ENCODE data around the gene POP4.
"Not testable (repeated sequence)": the region's sequence is repeated elsewhere in the genome, so short reads cannot be mapped to it uniquely, and the experiment has no call there.

Gene POP4

DNA sequence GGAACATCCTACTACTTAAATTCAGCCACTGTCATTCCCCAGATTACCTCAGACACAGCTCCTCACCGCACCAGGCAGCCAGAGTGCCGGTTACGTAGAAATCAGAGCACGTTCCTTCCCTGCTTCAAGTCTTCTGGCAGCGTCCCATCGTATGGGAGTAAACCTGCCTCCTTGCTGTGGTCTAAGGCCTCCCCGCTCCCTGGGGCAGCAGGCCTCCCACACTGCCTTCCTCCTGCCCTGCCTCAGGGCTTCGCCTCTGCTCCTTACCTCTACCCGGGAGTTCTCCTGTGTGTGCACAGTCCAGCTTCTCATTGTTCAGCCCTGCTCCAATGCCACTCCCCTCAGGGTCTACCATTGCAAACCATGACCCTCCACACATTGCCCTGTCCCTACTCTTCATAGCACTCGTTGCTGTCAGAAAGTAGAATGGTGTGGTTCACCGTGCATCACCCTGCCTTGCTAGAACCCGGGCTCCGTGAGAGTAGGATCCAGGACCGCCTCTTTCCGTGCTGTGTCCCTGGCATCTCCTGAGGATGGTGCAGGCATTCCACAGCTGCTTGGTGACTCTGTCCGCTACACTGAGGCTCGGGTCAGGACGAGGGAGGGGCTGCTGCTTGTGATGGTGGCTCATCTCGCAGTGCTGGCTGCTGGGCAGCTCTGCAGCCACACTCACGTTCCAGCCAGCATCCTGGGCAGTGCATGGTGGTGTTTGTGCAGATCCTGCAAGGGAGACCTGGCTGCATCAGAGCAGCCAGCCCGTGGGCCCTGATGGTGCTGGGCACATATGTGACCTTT is 6.9 kb downstream of the POP4 start:
- DNase-seq, result no peak

DNA sequence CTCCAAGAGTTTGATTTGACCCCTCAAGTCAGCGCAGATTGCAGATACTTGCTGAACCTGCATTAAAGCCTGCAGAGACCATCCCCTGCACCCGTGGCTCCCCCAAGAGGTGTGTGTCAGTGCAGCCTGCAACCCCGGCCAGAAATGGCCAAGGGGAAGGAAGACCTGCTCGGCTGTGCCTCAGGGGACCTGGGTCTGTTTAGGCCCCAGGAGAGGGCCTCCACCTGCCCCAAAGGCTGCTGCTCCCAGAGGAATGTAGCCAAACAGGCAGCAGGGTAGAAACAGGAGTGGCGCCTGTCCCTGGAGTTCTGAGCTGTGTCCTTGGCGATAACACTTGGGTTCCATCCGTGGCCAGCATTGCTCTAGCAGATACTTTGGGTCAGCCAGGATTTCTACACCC is 8.0 kb downstream of the POP4 start:
- no peak for DNase-seq

GRCh38 chr19:29614780-29615179 is 8.7 kb downstream of the POP4 start:
- no peak for DNase-seq

GRCh38 chr19:29615891-29616425 is 9.9 kb downstream of the POP4 start:
- no peak for DNase-seq

DNA sequence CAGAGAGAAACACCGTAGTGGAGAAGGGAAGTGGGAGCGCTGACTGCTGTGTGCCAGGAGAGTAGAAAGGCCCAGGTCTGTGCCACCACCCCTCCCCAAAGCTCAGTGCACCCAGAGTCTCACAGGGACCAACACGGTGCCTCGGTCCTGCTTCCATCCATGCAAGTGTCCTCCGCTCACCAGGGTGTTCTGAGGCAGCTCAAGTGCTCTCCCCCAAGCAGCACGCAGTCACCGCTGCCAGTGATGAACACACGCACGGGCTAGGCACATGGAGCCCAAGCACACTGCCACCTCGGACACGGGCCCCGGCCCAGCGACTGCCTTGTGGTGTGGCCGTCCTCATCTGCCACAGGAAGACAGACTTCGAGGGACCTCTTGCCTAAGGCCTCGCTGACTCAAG is 10.5 kb downstream of the POP4 start:
- DNase-seq, result no peak

DNA sequence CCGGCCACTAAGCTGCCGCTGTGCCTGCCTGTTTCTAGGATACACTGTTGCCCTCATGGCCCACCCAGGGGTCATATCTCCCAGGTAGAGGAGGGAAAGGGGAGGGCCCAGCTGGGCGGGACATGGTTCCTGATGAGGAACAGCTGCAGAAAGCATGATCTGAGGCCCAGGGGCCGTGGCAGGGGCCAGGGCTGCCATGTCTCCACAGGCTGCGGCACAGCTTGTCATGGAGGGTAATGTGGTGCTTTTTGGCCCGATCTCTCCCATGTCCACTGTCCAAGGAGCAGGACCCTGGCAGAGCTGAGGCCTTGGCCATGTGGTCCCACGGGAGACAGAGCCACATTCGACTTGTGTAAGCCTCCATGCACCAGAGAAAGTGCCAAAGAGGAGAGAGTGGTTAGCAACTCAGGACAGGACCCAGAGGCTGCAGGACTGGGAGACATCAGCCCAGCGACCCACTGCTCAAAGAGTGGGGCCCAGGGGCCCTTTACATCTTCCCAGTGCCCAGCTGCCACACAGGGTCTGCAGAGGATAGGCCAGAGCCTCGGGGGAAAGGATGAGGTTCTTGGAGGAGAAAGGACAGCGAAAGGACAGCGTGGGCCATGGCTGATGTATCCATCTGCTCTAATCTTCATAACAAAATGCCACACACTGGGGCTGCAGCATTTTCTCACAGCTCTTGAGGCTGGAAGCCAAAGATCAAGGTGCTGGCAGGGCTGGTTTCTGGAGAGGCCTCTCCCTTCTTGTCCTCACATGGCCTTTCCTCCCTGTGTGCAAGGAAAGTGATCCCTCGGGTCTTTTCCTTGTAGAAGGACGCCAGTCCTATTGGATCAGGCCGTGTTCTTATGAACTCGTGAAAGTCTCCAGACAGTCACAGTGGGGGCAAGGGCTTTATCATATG is 11.5 kb downstream of the POP4 start:
- DNase-seq, result no peak

- DNase-seq, result no peak
Observed at GRCh38 chr19:29618434-29618833, 12.4 kb downstream of the POP4 start.

DNA sequence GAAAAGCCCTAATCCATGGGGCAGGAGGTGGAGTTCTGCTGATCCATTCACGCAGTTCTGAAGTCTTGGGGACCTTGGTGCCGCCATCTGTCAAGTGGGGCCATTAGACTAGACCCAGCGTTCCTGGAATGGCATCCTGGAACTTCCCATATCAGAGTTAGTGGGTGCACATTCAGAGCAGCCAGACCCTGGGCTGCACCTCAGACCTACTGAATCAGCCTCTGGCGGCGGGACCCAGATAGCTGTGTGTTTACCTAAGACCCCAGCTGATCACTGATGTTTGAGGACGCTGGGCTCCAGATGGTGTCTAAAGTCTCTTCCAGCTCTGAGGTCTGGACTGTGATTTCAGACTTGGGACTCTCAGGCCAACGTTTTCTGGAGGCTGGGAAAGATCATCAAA is 12.8 kb downstream of the POP4 start:
- no peak for DNase-seq

DNA sequence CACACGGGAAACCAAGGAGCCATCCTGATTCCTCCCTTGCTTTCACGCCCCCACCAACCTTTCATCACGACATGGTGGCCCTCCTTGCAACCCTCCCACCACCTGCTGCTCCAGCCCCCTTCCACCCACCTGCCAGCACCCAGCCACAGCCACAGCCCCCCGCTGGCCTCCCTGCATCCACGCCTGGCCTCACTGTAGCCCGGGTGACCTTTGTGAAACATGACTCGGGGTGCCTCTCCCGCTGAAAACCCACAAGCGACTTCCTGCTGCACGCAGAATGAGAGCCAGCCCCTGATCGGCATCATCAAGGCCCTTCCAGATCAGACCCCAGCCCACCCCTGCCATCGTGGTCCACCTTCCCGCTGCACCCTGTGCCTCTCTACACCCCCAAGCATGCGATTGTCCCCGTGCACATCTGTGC is 14.9 kb downstream of the POP4 start:
- peak; percentile 37 for DNase-seq

DNA sequence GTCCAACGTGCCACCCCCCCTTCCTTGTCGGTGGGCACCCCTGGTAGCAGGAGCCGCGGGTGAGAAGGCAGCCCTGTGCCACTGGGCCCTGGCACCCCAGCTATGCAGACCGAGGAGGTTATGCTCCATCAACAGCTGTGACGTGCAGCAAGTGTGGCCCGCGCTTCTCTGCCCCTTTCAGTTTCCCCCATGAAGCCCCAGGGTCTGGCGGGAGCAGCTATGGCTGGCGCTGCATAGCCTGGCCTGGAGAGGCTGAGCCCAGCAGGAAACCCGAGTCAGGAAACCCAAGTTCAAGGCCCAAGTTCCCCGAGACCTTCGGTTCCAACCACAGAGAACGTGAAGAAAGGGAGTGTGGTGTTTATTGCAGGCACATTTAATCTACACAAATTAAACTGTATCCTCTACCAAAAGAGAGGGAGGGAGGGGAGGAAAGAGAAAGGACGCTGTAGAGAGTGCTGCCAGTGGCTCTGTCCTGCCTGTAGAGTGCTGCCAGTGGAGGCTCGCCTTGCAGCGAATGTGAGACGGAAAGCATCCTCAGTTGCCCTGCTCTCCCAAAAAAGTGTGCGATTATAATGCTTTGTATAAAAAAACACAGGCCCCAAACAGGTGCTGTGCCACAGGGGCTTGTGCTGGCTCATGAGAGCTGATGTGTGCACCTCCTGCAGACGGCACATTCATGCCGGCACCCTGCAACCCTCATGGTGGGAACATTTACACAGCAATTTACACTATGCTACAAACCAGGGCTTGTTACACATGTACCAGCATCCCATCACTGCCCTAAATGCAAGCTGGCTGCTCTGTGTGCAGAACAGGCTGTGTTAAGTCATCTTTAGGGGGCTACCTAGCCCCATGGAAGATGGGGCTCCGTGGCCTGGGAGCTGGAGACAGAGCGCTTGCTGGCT is 16.3 kb downstream of the POP4 start:
- DNase-seq, result no peak

DNA sequence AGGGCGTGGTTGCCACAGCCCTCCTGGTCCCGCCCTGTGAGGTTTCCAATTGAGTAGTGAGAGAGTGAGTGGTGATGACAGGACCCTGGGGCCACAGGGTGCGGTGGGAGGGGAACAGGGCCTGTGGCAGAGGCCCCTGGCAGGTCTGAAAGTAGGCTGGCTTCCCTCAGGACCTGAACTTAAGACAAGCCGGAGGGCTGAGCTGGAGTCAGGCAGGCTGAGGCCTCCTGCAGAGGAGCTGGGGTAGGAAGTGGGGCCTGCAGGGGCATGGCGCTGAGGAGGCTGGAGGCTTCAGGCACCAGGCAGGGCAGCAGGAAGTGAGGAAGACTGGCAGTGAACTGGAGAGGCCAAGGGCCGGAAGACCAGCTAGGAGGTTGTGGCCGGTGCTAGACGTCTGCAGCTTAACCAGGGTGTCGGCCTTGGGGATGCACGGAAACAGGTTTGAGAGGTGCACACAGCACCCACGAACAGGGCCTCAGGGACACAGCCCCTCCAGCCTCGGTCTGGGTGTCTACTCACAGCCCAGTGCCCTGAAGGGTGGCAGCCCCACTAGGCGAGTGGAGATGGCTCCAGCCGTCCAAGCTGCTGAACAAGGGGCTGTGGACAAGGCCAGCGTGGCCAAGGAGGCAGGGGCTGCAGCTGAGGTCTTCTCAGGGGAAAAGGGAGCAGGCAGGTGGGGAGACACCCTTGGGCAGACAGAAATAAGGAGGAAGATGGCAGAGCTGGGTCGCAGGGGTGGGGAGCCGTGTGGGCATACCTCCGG is 17.8 kb downstream of the POP4 start:
- peak; percentile 30 for DNase-seq

DNA sequence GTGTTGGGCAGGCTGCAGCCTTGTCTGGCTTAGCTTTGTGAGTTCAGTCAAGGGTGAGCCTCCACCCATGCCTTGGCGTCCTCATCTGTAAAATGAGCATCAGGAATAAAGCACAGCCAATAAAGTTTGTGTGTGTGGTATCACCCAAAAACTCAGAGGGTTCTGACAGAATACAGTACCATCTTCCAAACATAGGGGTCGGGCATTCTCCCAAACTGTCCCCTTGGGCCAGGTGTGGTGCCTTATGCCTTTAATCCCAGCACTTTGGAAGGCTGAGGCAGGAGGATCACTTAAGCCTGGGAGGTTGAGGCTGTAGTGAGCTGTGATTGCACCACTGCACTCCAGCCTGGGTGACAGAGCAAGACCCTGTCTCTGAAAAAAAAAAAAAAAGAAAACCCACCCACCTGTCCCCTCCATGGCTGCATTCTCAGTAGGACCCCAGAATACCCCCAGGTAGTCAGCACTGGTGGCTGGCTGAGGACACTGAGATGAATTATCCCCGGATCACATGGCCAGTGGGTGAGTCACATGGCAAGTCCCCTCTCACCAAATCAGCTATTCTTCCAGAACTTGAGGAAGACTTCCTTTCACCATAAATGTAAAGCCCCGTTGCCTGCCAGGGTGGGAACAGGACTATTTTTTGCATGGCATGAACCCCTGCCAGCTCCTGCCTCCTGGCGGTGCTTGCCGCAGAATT is 18.6 kb downstream of the POP4 start:
- no peak for DNase-seq

DNA sequence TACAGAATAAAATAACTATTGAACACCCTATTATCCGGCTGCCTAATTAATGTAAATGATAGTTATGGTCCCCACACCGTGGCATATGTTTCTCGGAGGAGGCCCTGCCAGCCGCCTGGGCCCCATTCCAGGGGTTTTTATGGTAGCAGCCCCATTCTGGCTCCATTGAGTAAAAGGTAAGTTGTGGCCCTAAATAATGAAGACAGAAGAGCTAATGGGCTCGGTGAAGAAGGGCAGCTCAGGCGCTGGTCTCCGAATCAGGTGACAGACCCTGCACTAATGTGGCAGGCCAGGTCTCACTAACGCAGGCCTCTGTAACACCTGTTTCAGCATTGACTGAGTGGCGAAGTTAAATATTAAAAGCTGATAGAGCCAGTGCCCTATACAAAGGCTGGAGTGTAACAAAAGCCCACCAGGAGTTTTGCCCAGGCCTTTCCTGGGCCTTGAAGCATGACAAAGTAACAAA is 19.1 kb downstream of the POP4 start:
- no peak for DNase-seq

DNA sequence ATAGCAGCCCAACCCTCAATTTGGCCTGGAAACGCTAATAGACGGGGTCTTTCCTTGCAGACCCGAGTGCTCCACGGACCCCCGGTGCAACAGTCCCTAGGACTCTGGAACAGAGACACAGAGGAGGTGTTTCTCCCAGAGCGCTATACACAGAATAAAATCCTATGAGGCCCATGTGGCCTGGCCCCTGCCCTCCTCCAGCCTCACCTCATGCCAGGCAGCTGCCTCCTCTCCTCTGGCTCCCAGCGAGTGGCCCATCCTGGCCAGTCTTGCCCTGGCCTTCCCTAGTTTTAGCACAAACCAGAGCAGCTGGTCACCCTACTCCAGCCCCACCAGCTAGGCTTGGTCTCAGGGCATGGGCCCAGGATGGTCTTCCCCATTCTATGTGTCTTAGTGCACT is 20.3 kb downstream of the POP4 start:
- no peak for DNase-seq

GRCh38 chr19:29626832-29627231 is 20.7 kb downstream of the POP4 start:
- not testable (repeated sequence) for DNase-seq

DNA sequence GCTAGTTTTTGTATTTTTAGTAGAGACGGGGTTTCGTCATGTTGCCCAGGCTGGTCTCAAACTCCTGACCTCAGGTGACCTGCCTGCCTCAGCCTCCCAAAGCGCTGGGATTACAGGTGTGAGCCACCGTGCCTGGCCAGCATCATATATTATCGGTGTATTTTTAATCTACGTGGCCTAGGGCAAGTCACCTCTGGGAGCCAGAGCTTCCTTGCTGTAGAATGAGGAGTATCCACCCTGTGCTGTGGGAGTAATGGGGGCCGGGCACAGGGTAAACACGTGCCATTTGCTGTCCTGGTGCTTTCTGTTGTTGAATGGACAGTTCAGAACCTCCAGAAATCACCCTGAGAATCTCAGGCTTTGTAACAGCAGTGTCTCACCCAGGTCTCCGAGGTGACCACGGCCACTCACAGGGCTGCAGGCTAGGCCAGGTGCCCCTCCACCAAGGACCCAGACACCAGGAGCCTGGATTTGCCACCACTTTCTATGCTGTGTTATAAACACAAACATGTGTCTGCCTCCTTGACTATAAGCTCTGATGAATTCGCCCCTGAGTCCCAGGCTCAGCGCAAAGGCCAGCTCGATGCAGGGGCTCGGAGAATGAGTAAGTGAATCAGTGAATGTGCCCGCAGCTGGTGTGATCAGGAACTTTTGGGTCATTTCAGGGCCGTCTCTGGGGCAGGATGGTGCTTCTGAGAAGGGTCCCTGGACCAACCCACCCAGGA is 22.7 kb downstream of the POP4 start:
- DNase-seq, result no peak

- no peak for DNase-seq
Observed at GRCh38 chr19:29629836-29630534, 23.9 kb downstream of the POP4 start.

- no peak for DNase-seq
Observed at GRCh38 chr19:29630655-29631054, 24.6 kb downstream of the POP4 start.

- DNase-seq, result no peak
Observed at GRCh38 chr19:29631450-29631849, 25.4 kb downstream of the POP4 start.

GRCh38 chr19:29634002-29634401 is 27.9 kb downstream of the POP4 start:
- no peak for DNase-seq
